Caco-2 (cell line): Measurements from ENCODE around the gene KRT80. TPM values are rescaled to one million over a fixed set of nuclear protein-coding genes. Genes with fewer than 3 reads are reported as not detected.

ENCODE experiments used
- BruUV-seq: library from RNA; stranded (reverse); fragments of 400-500 nt; replicated peaks from 2 replicates; lab custom pipeline; 2021; lab: Mats Ljungman, UMichigan
- CTCF ChIA-PET: fragments of 300-600 bp; sonication (Branson Sonifier 250); formaldehyde crosslinking; loops from one replicate; lab custom pipeline; 2022; ENCODE audit warnings: antibody characterized with exemption; lab: Charles Lee
- POLR2A ChIA-PET: fragments of 300-600 bp; sonication (Branson Sonifier 250); formaldehyde crosslinking; loops from one replicate; lab custom pipeline; 2022; ENCODE audit warnings: antibody characterized with exemption; lab: Charles Lee
- DNase-seq, 2 experiments: peaks; one replicate each; pipeline versions ENCODE4 v3.0.0 to v3.0.0-alpha.2; 2020 to 2022
- H3K27me3 ChIP-seq: replicated peaks from 2 replicates; pipeline ENCODE4 v1.6.0; 2011; ENCODE audit warnings: low read length; ENCODE audit not compliant: control insufficient read depth, insufficient read depth
- H3K36me3 ChIP-seq: 2 replicates; pipeline ENCODE4 v1.5.1; 2011; ENCODE audit warnings: low read length; ENCODE audit not compliant: control insufficient read depth, insufficient read depth
- H3K4me1 ChIP-seq: fragments of 250-450 bp; sonication (Bioruptor Pico); 2 replicates; pipeline ENCODE4 v1.5.1; 2020; ENCODE audit warnings: mild to moderate bottlenecking
- H3K4me3 ChIP-seq: 2 replicates; pipeline ENCODE4 v1.5.1; 2011; ENCODE audit warnings: low read depth, mild to moderate bottlenecking, control low read depth, low read length
- H3K9me3 ChIP-seq: fragments of 250-450 bp; sonication (Bioruptor Pico); 2 replicates; pipeline ENCODE4 v1.5.1; 2020; ENCODE audit warnings: mild to moderate bottlenecking, moderate library complexity
- H3K27ac Mint-ChIP-seq: one replicate; pipeline ENCODE4 v1.8.0; 2022; ENCODE audit warnings: mixed read lengths; ENCODE audit not compliant: unreplicated experiment
- H3K27me3 Mint-ChIP-seq: one replicate; pipeline ENCODE4 v1.8.0; 2022; ENCODE audit warnings: mixed read lengths; ENCODE audit not compliant: insufficient read depth, unreplicated experiment
- H3K36me3 Mint-ChIP-seq: one replicate; pipeline ENCODE4 v1.8.0; 2022; ENCODE audit warnings: mild to moderate bottlenecking, mixed read lengths; ENCODE audit not compliant: insufficient read depth, unreplicated experiment
- H3K4me1 Mint-ChIP-seq: one replicate; pipeline ENCODE4 v1.8.0; 2022; ENCODE audit warnings: low read depth, mixed read lengths; ENCODE audit not compliant: unreplicated experiment
- H3K4me3 Mint-ChIP-seq: one replicate; pipeline ENCODE4 v1.8.0; 2022; ENCODE audit warnings: mild to moderate bottlenecking, moderate library complexity, mixed read lengths; ENCODE audit not compliant: unreplicated experiment
- H3K9me3 Mint-ChIP-seq: one replicate; pipeline ENCODE4 v1.8.0; 2022; ENCODE audit warnings: mixed read lengths; ENCODE audit not compliant: unreplicated experiment
- intact Hi-C: fragments of 100-400 bp; cut with micrococcal nuclease; formaldehyde crosslinking; loops from one replicate; pipeline ENCODE4 v1.10.0; 2022; ENCODE audit not compliant: unreplicated experiment
- total RNA-seq: library from RNA; stranded (reverse); gene quantifications from 2 replicates; pipeline ENCODE4 v1.2.3, GENCODE V29; 2022
- TF ChIP-seq, protein P1 (sequence below), 2 experiments: fragments of 200-600 bp in 1 of 2; IDR thresholded peaks; 1 replicate in 1 of 2; 2 replicates in 1 of 2; pipeline versions ENCODE4 v1.5.1 to v1.8.0; 2011 to 2022; ENCODE audit warnings: antibody characterized with exemption in 1 of 2, control low read depth in 1 of 2, inconsistent platforms in 1 of 2, low read depth in 1 of 2, low read length in 1 of 2, mild to moderate bottlenecking in 1 of 2, moderate library complexity in 1 of 2; ENCODE audit not compliant: insufficient read depth in 1 of 2, severe bottlenecking in 1 of 2, unreplicated experiment in 1 of 2

KRT80 gene
- total RNA-seq, 1 experiment from 2014 or later: 0.29 TPM

- Mint-ChIP-seq H3K27ac (peak overlapping the region; percentile 70), H3K4me1 (peaks cover 38% of the 10 kb centered on the region), H3K36me3 (peaks cover 7% of the 10 kb centered on the region), H3K27me3 (no peaks in the 10 kb centered on the region), H3K4me3 (no peak overlapping the region), H3K9me3 (no peaks in the 10 kb centered on the region)
- no TSS peak for BruUV-seq
- CTCF ChIA-PET: no interaction called here
- H3K9me3 ChIP-seq: no peaks in the 10 kb centered on the region
- no peak overlapping the region for H3K4me3 ChIP-seq
- DNase-seq: no peak
- intact Hi-C loops: loop anchor here (2.0 kb wide), 1 partner anchor 41 kb away; no protein-coding TSS in a partner anchor
- TF ChIP-seq, protein P1, sequence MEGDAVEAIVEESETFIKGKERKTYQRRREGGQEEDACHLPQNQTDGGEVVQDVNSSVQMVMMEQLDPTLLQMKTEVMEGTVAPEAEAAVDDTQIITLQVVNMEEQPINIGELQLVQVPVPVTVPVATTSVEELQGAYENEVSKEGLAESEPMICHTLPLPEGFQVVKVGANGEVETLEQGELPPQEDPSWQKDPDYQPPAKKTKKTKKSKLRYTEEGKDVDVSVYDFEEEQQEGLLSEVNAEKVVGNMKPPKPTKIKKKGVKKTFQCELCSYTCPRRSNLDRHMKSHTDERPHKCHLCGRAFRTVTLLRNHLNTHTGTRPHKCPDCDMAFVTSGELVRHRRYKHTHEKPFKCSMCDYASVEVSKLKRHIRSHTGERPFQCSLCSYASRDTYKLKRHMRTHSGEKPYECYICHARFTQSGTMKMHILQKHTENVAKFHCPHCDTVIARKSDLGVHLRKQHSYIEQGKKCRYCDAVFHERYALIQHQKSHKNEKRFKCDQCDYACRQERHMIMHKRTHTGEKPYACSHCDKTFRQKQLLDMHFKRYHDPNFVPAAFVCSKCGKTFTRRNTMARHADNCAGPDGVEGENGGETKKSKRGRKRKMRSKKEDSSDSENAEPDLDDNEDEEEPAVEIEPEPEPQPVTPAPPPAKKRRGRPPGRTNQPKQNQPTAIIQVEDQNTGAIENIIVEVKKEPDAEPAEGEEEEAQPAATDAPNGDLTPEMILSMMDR (IDR thresholded peaks at IDR 0.05; ENCODE audit: insufficient read depth in 1 of 2, low read depth in 1 of 2, low read length in 1 of 2, severe bottlenecking in 1 of 2, unreplicated experiment in 1 of 2): no peak
- H3K36me3 ChIP-seq: no peaks in the 10 kb centered on the region
- H3K27me3 ChIP-seq: no peaks in the 10 kb centered on the region
- POLR2A ChIA-PET: no interaction called here
- H3K4me1 ChIP-seq: peaks cover 54% of the 10 kb centered on the region
These were observed 48.0 kb upstream of the KRT80 start for GRCh38 chr12:52239767-52240166.

GRCh38 chr12:52238916-52239646, 47.3 kb upstream of the KRT80 start:
- Histone ChIP-seq H3K36me3 (no peaks in the 10 kb centered on the region), H3K4me3 (no peak overlapping the region), H3K9me3 (no peaks in the 10 kb centered on the region), H3K27me3 (no peaks in the 10 kb centered on the region), H3K4me1 (peaks cover 52% of the 10 kb centered on the region)
- Mint-ChIP-seq H3K9me3 (no peaks in the 10 kb centered on the region), H3K4me3 (no peak overlapping the region), H3K4me1 (peaks cover 37% of the 10 kb centered on the region), H3K27me3 (no peaks in the 10 kb centered on the region), H3K27ac (peak overlapping the region; percentile 70), H3K36me3 (peaks cover 12% of the 10 kb centered on the region)
- ChIA-PET CTCF (no interaction called here), POLR2A (interaction anchor here (0.7 kb wide), 1 partner anchor 22 kb away, joined by 3 read pairs; no protein-coding TSS in a partner anchor)
- TF ChIP-seq, protein P1 (IDR thresholded peaks at IDR 0.05; ENCODE audit: insufficient read depth in 1 of 2, low read depth in 1 of 2, low read length in 1 of 2, severe bottlenecking in 1 of 2, unreplicated experiment in 1 of 2): no peak
- intact Hi-C loops: loop anchor here (2.0 kb wide), 1 partner anchor 42 kb away; no protein-coding TSS in a partner anchor
- peak; percentile 43 to 57 for DNase-seq
- no TSS peak for BruUV-seq

DNA sequence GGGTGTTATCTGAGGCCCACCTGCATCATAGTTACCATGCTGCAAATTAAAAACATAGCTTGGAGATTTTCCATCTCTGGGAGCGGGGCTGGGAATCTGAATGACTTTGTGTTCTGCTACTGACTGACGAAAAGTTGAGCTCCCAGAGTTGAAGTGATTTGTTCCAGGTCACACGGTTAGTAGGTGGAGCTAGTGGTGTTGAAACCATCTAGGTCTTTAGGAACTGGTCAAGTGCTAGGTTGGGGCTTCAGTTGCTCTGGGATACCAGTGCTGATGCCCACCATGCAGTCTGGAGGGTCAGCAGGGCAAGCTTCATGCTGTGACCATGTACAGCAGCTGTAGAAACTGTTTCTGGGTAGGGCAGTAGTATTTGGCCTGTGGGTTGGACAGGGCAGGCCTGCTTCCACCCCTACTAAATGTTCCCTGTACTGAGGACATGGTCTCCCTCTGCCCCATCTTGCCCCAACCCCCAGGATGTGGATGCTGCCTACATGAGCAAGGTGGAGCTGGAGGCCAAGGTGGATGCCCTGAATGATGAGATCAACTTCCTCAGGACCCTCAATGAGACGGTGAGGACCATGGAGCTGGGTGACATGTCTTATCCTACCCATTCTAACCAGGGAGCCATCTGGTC, 46.5 kb upstream of the KRT80 start:
- no peak for DNase-seq
- Mint-ChIP-seq H3K36me3 (peaks cover 6% of the 10 kb centered on the region), H3K4me3 (no peak overlapping the region), H3K27ac (no peak overlapping the region), H3K9me3 (no peaks in the 10 kb centered on the region), H3K4me1 (peaks cover 30% of the 10 kb centered on the region), H3K27me3 (no peaks in the 10 kb centered on the region)
- TF ChIP-seq, protein P1 (IDR thresholded peaks at IDR 0.05; ENCODE audit: insufficient read depth in 1 of 2, low read depth in 1 of 2, low read length in 1 of 2, severe bottlenecking in 1 of 2, unreplicated experiment in 1 of 2): no peak
- BruUV-seq: no TSS peak
- no peaks in the 10 kb centered on the region for H3K27me3 ChIP-seq
- ChIA-PET POLR2A (interaction anchor here (0.6 kb wide), 1 partner anchor 18 kb away, joined by 3 read pairs; no protein-coding TSS in a partner anchor), CTCF (interaction anchor here (1.6 kb wide), 1 partner anchor 41 kb away, joined by 5 read pairs; no protein-coding TSS in a partner anchor)
- H3K9me3 ChIP-seq: no peaks in the 10 kb centered on the region
- no peaks in the 10 kb centered on the region for H3K36me3 ChIP-seq
- no peak overlapping the region for H3K4me3 ChIP-seq
- intact Hi-C loops: loop anchor here (2.0 kb wide), 1 partner anchor 42 kb away; no protein-coding TSS in a partner anchor
- peaks cover 44% of the 10 kb centered on the region for H3K4me1 ChIP-seq
